Measurements from ENCODE around the gene ANGPTL8.

GRCh38 chr19:11267316-11268085 lies 28.1 kb downstream of the ANGPTL8 start:
- TF ChIP-seq, protein P1, sequence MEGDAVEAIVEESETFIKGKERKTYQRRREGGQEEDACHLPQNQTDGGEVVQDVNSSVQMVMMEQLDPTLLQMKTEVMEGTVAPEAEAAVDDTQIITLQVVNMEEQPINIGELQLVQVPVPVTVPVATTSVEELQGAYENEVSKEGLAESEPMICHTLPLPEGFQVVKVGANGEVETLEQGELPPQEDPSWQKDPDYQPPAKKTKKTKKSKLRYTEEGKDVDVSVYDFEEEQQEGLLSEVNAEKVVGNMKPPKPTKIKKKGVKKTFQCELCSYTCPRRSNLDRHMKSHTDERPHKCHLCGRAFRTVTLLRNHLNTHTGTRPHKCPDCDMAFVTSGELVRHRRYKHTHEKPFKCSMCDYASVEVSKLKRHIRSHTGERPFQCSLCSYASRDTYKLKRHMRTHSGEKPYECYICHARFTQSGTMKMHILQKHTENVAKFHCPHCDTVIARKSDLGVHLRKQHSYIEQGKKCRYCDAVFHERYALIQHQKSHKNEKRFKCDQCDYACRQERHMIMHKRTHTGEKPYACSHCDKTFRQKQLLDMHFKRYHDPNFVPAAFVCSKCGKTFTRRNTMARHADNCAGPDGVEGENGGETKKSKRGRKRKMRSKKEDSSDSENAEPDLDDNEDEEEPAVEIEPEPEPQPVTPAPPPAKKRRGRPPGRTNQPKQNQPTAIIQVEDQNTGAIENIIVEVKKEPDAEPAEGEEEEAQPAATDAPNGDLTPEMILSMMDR (conservative IDR thresholded peaks at IDR 0.05; ENCODE audit: low read depth, low read length), result no peak
- TF ChIP-seq EZH2 (IDR thresholded peaks at IDR 0.05; ENCODE audit: borderline replicate concordance, low read depth, low read length, poor library complexity, severe bottlenecking), result no peak

All from A673 (cell line).